Measurements from ENCODE around the gene PDGFA.

- TF ChIP-seq CTCF (conservative IDR thresholded peaks at IDR 0.05) (no peak), EZH2 (IDR thresholded peaks at IDR 0.05; ENCODE audit: low read depth) (no peak)
Measured at GRCh38 chr7:462173-463103, 57.2 kb downstream of the PDGFA start.
